ENCODE measurements around the gene B3GALT4. TPM values are rescaled to one million over a fixed set of nuclear protein-coding genes. Genes with fewer than 3 reads are reported as not detected.
A peak's percentile ranks its signal among the peaks of the same experiment; 100 is the strongest.

The B3GALT4 gene
- total RNA-seq, 1 experiment from 2014 or later: 4.0 TPM

DNA sequence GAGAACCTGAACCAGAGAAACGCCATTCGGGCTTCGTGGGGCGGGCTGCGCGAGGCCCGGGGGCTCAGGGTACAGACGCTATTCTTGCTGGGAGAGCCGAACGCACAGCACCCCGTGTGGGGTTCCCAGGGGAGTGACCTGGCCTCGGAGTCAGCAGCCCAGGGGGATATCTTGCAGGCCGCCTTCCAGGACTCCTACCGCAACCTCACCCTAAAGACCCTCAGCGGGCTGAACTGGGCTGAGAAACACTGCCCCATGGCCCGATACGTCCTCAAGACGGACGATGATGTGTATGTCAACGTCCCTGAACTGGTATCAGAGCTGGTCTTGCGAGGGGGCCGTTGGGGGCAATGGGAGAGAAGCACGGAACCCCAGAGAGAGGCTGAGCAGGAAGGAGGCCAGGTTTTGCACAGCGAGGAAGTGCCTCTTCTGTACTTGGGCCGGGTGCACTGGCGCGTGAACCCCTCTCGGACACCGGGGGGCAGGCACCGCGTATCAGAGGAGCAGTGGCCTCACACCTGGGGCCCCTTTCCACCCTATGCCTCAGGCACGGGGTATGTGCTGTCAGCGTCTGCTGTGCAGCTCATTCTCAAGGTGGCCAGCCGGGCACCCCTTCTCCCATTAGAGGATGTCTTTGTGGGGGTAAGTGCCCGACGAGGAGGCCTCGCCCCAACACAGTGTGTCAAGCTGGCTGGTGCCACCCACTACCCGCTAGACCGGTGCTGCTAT is 904 bp downstream of the B3GALT4 start:
- no peaks in the 10 kb centered on the region for H3K27me3 ChIP-seq (replicated peaks; ENCODE audit: insufficient read depth, low read depth, low read length, poor library complexity)
- no peaks in the 10 kb centered on the region for H3K9me3 ChIP-seq (ENCODE audit: low read depth, low read length, poor library complexity, severe bottlenecking)
- peak overlapping the region; percentile 83 for H3K27ac ChIP-seq (ENCODE audit: low read depth, low read length, poor library complexity, severe bottlenecking)
- BruUV-seq (replicated peaks): no TSS peak
- H3K4me1 ChIP-seq (ENCODE audit: insufficient read depth, low read length, poor library complexity, severe bottlenecking): peaks cover 40% of the 10 kb centered on the region
- peaks cover 54% of the 10 kb centered on the region for H3K36me3 ChIP-seq (ENCODE audit: insufficient read depth, low read length, poor library complexity, severe bottlenecking)
- DNase-seq (ENCODE audit: low spot score): peak; percentile 45
- CTCF ChIA-PET: interaction anchor here (1.0 to 1.1 kb wide), 2 partner anchors 12 to 67 kb away, joined by 3 to 5 read pairs; partner anchors contain the start of gene PFDN6
- peak overlapping the region; percentile 56 for H3K4me3 ChIP-seq (ENCODE audit: low read depth, low read length, poor library complexity, severe bottlenecking)
- TF ChIP-seq, protein P1, sequence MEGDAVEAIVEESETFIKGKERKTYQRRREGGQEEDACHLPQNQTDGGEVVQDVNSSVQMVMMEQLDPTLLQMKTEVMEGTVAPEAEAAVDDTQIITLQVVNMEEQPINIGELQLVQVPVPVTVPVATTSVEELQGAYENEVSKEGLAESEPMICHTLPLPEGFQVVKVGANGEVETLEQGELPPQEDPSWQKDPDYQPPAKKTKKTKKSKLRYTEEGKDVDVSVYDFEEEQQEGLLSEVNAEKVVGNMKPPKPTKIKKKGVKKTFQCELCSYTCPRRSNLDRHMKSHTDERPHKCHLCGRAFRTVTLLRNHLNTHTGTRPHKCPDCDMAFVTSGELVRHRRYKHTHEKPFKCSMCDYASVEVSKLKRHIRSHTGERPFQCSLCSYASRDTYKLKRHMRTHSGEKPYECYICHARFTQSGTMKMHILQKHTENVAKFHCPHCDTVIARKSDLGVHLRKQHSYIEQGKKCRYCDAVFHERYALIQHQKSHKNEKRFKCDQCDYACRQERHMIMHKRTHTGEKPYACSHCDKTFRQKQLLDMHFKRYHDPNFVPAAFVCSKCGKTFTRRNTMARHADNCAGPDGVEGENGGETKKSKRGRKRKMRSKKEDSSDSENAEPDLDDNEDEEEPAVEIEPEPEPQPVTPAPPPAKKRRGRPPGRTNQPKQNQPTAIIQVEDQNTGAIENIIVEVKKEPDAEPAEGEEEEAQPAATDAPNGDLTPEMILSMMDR (conservative IDR thresholded peaks at IDR 0.05; ENCODE audit: low read depth, low read length): peak; percentile 24; the same call in 1 of the 2 replicates
- no peak for TF ChIP-seq EZH2 (IDR thresholded peaks at IDR 0.05; ENCODE audit: borderline replicate concordance, low read depth, low read length, poor library complexity, severe bottlenecking)
- POLR2A ChIA-PET (ENCODE audit: low non-redundant PET): interaction anchor here (0.5 to 0.6 kb wide), 2 partner anchors 29 to 191 kb away, joined by 3 to 5 read pairs; no protein-coding TSS in a partner anchor
- intact Hi-C loops (cut with micrococcal nuclease; ENCODE audit: unreplicated experiment): no loop called here

DNA sequence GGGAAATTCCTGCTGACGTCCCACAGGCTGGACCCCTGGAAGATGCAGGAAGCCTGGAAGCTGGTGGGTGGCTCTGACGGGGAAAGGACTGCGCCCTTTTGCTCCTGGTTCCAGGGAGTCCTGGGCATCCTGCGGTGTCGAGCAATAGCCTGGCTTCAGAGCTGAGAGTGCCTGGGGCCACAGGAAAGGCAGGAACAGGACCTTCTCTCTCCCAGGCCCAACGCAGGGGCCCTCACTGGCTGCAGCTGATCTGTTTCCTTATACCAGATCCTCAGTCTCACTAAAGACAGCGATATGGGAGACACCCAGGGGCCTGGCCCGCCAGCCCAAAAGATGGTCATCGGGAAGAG is 1.4 kb downstream of the B3GALT4 start:
- no TSS peak for BruUV-seq (replicated peaks)
- H3K27ac ChIP-seq (ENCODE audit: low read depth, low read length, poor library complexity, severe bottlenecking): peak overlapping the region; percentile 32
- H3K36me3 ChIP-seq (ENCODE audit: insufficient read depth, low read length, poor library complexity, severe bottlenecking): peaks cover 52% of the 10 kb centered on the region
- DNase-seq (ENCODE audit: low spot score): no peak
- intact Hi-C loops (cut with micrococcal nuclease; ENCODE audit: unreplicated experiment): no loop called here
- ChIA-PET CTCF (no interaction called here), POLR2A (ENCODE audit: low non-redundant PET) (no interaction called here)
- H3K9me3 ChIP-seq (ENCODE audit: low read depth, low read length, poor library complexity, severe bottlenecking): no peaks in the 10 kb centered on the region
- H3K4me3 ChIP-seq (ENCODE audit: low read depth, low read length, poor library complexity, severe bottlenecking): no peak overlapping the region
- peaks cover 35% of the 10 kb centered on the region for H3K4me1 ChIP-seq (ENCODE audit: insufficient read depth, low read length, poor library complexity, severe bottlenecking)
- no peak for TF ChIP-seq EZH2 (IDR thresholded peaks at IDR 0.05; ENCODE audit: borderline replicate concordance, low read depth, low read length, poor library complexity, severe bottlenecking)
- TF ChIP-seq, protein P1 (conservative IDR thresholded peaks at IDR 0.05; ENCODE audit: low read depth, low read length): no peak
- H3K27me3 ChIP-seq (replicated peaks; ENCODE audit: insufficient read depth, low read depth, low read length, poor library complexity): no peaks in the 10 kb centered on the region

DNA sequence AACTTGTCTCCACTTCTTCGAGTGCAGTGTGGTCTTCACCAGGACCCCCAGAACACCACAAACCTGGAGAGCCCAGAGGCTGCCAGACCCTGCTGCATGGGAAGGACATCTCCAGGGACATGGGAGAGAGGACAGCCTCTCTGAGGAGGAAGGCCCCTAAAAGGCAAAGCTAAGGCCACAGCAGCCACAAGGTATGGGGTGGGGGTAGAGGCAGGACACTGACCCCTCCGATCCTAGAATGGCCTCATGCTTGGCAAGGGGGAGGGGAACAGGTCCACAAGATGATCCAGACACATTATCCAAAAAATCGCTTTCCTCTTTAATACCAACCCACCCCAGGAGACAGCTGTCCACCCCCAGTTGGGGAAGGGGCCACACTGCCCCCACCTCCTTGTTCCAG is 1.9 kb downstream of the B3GALT4 start:
- Histone ChIP-seq H3K4me1 (ENCODE audit: insufficient read depth, low read length, poor library complexity, severe bottlenecking) (peaks cover 31% of the 10 kb centered on the region), H3K27me3 (replicated peaks; ENCODE audit: insufficient read depth, low read depth, low read length, poor library complexity) (no peaks in the 10 kb centered on the region), H3K9me3 (ENCODE audit: low read depth, low read length, poor library complexity, severe bottlenecking) (no peaks in the 10 kb centered on the region), H3K4me3 (ENCODE audit: low read depth, low read length, poor library complexity, severe bottlenecking) (no peak overlapping the region), H3K27ac (ENCODE audit: low read depth, low read length, poor library complexity, severe bottlenecking) (no peak overlapping the region), H3K36me3 (ENCODE audit: insufficient read depth, low read length, poor library complexity, severe bottlenecking) (peaks cover 52% of the 10 kb centered on the region)
- intact Hi-C loops (cut with micrococcal nuclease; ENCODE audit: unreplicated experiment): no loop called here
- ChIA-PET POLR2A (ENCODE audit: low non-redundant PET) (no interaction called here), CTCF (no interaction called here)
- TF ChIP-seq, protein P1 (conservative IDR thresholded peaks at IDR 0.05; ENCODE audit: low read depth, low read length): no peak
- no peak for TF ChIP-seq EZH2 (IDR thresholded peaks at IDR 0.05; ENCODE audit: borderline replicate concordance, low read depth, low read length, poor library complexity, severe bottlenecking)
- no peak for DNase-seq (ENCODE audit: low spot score)
- no TSS peak for BruUV-seq (replicated peaks)
